ENCODE measurements around the gene DHRSX.

- TF ChIP-seq POLR2AphosphoS5 (IDR thresholded peaks at IDR 0.05) (no peak), CTCF (IDR thresholded peaks at IDR 0.05) (no peak), POLR2A (IDR thresholded peaks at IDR 0.05) (no peak)
These were observed 276.1 kb downstream of the DHRSX start for GRCh38 chrX:2224597-2225235.

Measured in breast epithelium (tissue), 3 donors.